ENCODE results near the gene ST3GAL5. TPM values are rescaled to one million over a fixed set of nuclear protein-coding genes. Genes with fewer than 3 reads are reported as not detected.

Gene ST3GAL5
- polyA plus RNA-seq, 1 of the 3 experiments (the other 2 are of a cell fraction) = 37.6 TPM

DNA sequence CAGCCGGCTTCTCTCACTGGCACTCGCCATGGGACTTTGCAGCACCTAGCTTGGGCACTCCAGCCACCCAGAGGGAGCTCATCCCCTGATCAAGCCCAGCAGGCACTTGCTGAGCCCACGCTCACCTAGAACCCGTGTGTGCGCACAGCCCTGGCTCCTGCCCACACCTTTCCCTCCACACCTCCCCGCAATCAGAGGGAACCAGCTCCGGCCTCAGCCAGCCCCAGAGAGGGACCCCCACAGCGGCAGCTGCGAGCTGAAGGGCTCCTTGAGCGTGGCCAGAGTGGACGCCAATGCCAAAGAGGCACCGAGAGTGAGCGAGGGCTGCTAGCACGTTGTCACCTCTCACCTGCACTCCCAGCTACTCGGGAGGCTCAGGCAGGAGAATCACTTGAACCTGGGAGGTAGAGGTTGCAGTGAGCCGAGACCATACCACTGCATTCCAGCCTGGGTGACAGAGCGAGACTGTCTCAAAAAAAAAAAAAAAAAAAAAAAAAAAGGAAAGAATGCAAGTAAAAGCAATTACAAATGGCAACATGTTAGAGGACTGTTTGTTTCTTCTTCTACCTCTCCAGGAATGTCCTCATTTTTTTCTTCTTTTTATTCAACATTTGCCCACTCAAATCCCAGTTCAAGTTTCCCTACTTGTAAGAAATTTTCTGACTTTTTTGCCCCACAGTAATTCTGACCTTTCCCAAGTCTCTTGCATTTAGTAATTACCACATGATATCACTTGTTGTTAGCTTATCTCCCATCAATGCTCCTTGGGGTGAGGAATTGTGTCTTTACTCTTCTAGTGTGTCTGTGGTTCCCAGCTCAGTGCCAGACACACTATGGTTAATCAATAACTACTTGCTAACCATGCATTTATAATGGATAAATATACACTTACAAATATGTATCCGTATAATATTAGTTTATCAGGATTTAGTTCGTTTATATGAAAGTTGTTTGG is 40.6 kb upstream of the ST3GAL5 start:
- Histone ChIP-seq H3K4me1 (ENCODE audit: control insufficient read depth in 1 of 2, insufficient read depth in 2 of 2, low read depth in 1 of 2, low read length in 1 of 2) (peaks cover 0 to 2% of the 10 kb centered on the region in 2 experiments; a peak in 1 of 4 replicates), H3K9me2 (no peaks in the 10 kb centered on the region), H3K27ac (ENCODE audit: low read depth in 2 of 2, low read length in 1 of 2) (no peak overlapping the region), H4K20me1 (ENCODE audit: insufficient read depth) (no peaks in the 10 kb centered on the region), H3K9ac (no peak overlapping the region), H3F3A (replicated peaks; ENCODE audit: insufficient read depth) (peaks cover 3% of the 10 kb centered on the region), H3K4me2 (no peak overlapping the region), H3K79me2 (ENCODE audit: insufficient read depth) (no peaks in the 10 kb centered on the region), H3K36me3 (replicated peaks in 1 of 2; ENCODE audit: control insufficient read depth in 1 of 2, insufficient read depth in 2 of 2, low read length in 1 of 2) (no peaks in the 10 kb centered on the region), H3K9me3 (no peaks in the 10 kb centered on the region), H3K4me3 (ENCODE audit: low read depth in 2 of 2, low read length in 1 of 2) (no peak overlapping the region), H3K27me3 (ENCODE audit: insufficient read depth) (no peaks in the 10 kb centered on the region), H2AFZ (ENCODE audit: low read depth) (no peak overlapping the region)
- DNase-seq = no peak
- TF ChIP-seq RCOR1 (IDR thresholded peaks at IDR 0.05; ENCODE audit: low read length) (no peak), RFX5 (IDR thresholded peaks at IDR 0.05; ENCODE audit: low read length) (no peak), RXRA (IDR thresholded peaks at IDR 0.05; ENCODE audit: borderline replicate concordance, low read depth) (no peak), EP300 (IDR thresholded peaks at IDR 0.05; ENCODE audit: borderline replicate concordance in 1 of 2, low read depth in 1 of 2, low read length in 1 of 2) (no peak), MAX (IDR thresholded peaks at IDR 0.05; ENCODE audit: low read depth) (no peak), RAD21 (IDR thresholded peaks at IDR 0.05; ENCODE audit: low read length) (no peak), FOXM1 (IDR thresholded peaks at IDR 0.05; ENCODE audit: low read depth) (no peak), GATA2 (CRISPR knock-in tag; IDR thresholded peaks at IDR 0.05) (no peak), CHD2 (IDR thresholded peaks at IDR 0.05; ENCODE audit: low read length, partially characterized antibody) (no peak), EZH2phosphoT487 (IDR thresholded peaks at IDR 0.05; ENCODE audit: borderline replicate concordance, low read depth) (no peak), GABPA (IDR thresholded peaks at IDR 0.05; ENCODE audit: low read depth) (no peak), JUND (IDR thresholded peaks at IDR 0.05) (no peak)
- TF ChIP-seq, protein P1, sequence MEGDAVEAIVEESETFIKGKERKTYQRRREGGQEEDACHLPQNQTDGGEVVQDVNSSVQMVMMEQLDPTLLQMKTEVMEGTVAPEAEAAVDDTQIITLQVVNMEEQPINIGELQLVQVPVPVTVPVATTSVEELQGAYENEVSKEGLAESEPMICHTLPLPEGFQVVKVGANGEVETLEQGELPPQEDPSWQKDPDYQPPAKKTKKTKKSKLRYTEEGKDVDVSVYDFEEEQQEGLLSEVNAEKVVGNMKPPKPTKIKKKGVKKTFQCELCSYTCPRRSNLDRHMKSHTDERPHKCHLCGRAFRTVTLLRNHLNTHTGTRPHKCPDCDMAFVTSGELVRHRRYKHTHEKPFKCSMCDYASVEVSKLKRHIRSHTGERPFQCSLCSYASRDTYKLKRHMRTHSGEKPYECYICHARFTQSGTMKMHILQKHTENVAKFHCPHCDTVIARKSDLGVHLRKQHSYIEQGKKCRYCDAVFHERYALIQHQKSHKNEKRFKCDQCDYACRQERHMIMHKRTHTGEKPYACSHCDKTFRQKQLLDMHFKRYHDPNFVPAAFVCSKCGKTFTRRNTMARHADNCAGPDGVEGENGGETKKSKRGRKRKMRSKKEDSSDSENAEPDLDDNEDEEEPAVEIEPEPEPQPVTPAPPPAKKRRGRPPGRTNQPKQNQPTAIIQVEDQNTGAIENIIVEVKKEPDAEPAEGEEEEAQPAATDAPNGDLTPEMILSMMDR (IDR thresholded peaks at IDR 0.05) = no peak
- TF ChIP-seq, protein P2, sequence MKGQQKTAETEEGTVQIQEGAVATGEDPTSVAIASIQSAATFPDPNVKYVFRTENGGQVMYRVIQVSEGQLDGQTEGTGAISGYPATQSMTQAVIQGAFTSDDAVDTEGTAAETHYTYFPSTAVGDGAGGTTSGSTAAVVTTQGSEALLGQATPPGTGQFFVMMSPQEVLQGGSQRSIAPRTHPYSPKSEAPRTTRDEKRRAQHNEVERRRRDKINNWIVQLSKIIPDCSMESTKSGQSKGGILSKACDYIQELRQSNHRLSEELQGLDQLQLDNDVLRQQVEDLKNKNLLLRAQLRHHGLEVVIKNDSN (IDR thresholded peaks at IDR 0.05; ENCODE audit: borderline replicate concordance, low read depth) = no peak
- POLR2A ChIA-PET = no interaction called here
- CTCF ChIA-PET = no interaction called here
- 85% methylated on average over 19 of the region's 19 CpGs for WGBS (ENCODE audit: low lambda C conversion rate)
